ENCODE measurements around the gene NTRK1.

The NTRK1 gene

GRCh38 chr1:156860628-156861423 is at the start of gene NTRK1:
Gene NTRK1, plus strand, starts transcription at chr1:156860865. Its CDS starts 70 bp downstream, at chr1:156860935.
- POLR2A ChIA-PET (ENCODE audit: low non-redundant PET): interaction anchor here (0.6 to 1.5 kb wide), 4 partner anchors 47 to 132 kb away, joined by 3 to 5 read pairs (median 3); partner anchors contain the start of genes ISG20L2 and METTL25B
- peak; percentile 48 for DNase-seq (ENCODE audit: low spot score)

GRCh38 chr1:156811168-156811567 is 49.5 kb upstream of the NTRK1 start:
- ChIA-PET CTCF (interaction anchor here (0.5 kb wide), 1 partner anchor 104 kb away, joined by 3 read pairs; no protein-coding TSS in a partner anchor), POLR2A (ENCODE audit: low non-redundant PET) (no interaction called here)
- DNase-seq (ENCODE audit: low spot score): no peak
- no peak overlapping the region for H3K27ac ChIP-seq
- no peak for TF ChIP-seq CTCF (conservative IDR thresholded peaks at IDR 0.05; ENCODE audit: low read depth)

More at GRCh38 chr1:156860628-156861423, at the start of gene NTRK1:
- TF ChIP-seq CTCF (conservative IDR thresholded peaks at IDR 0.05; ENCODE audit: low read depth): no peak
- H3K27ac ChIP-seq: no peak within 1 kb of the TSS
- CTCF ChIA-PET: interaction anchor here (0.6 to 5.1 kb wide), 25 partner anchors 8 to 1131 kb away, joined by 3 to 53 read pairs (median 6); partner anchors contain the start of genes ISG20L2 and METTL25B

GRCh38 chr1:156812293-156812990 is 48.2 kb upstream of the NTRK1 start:
- ChIA-PET CTCF (interaction anchor here (0.6 to 1.0 kb wide), 3 partner anchors 13 to 124 kb away, joined by 3 to 4 read pairs (median 3); no protein-coding TSS in a partner anchor), POLR2A (ENCODE audit: low non-redundant PET) (no interaction called here)

GRCh38 chr1:156813298-156813697 is 47.4 kb upstream of the NTRK1 start:
- H3K27ac ChIP-seq: peak overlapping the region; percentile 69
- DNase-seq (ENCODE audit: low spot score): no peak
- TF ChIP-seq CTCF (conservative IDR thresholded peaks at IDR 0.05; ENCODE audit: low read depth): no peak
- POLR2A ChIA-PET (ENCODE audit: low non-redundant PET): no interaction called here
- CTCF ChIA-PET: interaction anchor here (0.6 to 1.0 kb wide), 5 partner anchors 12 to 124 kb away, joined by 3 to 5 read pairs (median 3); no protein-coding TSS in a partner anchor

More at GRCh38 chr1:156812293-156812990, 48.2 kb upstream of the NTRK1 start:
- H3K27ac ChIP-seq: no peak overlapping the region
- no peak for DNase-seq (ENCODE audit: low spot score)
- no peak for TF ChIP-seq CTCF (conservative IDR thresholded peaks at IDR 0.05; ENCODE audit: low read depth)

- H3K27ac ChIP-seq: peak overlapping the region; percentile 69
- CTCF ChIA-PET: interaction anchor here (0.6 to 1.0 kb wide), 10 partner anchors 11 to 238 kb away, joined by 3 to 5 read pairs (median 3); partner anchors contain the start of gene NTRK1
- POLR2A ChIA-PET (ENCODE audit: low non-redundant PET): interaction anchor here (0.6 to 0.9 kb wide), 2 partner anchors 46 to 62 kb away, joined by 3 read pairs; partner anchors contain the start of gene HDGF
- TF ChIP-seq CTCF (conservative IDR thresholded peaks at IDR 0.05; ENCODE audit: low read depth): peak; percentile 81
- DNase-seq (ENCODE audit: low spot score): peak; percentile 48
Measured at GRCh38 chr1:156813750-156814570, 46.7 kb upstream of the NTRK1 start.
